ENCODE data around the gene LDLRAD3. TPM values are rescaled to one million over a fixed set of nuclear protein-coding genes. Genes with fewer than 3 reads are reported as not detected.

The LDLRAD3 gene
- total RNA-seq, 1 donor from 2014 or later = 14.9 TPM

DNA sequence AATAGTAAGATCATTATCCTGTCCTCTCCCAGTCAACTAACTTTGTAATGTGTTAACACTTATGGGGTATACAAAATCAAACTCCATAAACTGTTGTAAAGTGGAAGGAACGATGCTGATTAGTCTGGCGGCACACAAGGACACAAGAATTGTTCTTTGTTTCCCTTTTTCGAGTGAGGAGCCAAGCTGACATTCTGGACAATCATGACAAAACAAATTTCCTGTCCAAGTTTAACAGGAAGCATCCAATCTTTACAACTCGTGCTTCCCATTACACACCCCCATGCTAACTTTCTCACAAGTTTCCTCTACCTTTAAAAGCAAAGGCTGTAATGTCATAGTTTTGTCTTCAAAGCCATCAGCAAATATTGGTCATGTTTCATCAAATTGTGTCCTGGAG, 20.4 kb upstream of the LDLRAD3 start:
- no peak overlapping the region for H2AFZ ChIP-seq (ENCODE audit: low read depth, low read length)
- no peaks in the 10 kb centered on the region for H3K36me3 ChIP-seq (ENCODE audit: insufficient read depth, low read length)
- no peaks in the 10 kb centered on the region for H3K79me2 ChIP-seq (ENCODE audit: insufficient read depth, low read length)
- Mint-ChIP-seq H3K4me1 (ENCODE audit: low read depth, unreplicated experiment) (peaks cover 2% of the 10 kb centered on the region), H3K27ac (ENCODE audit: unreplicated experiment) (no peak overlapping the region), H3K9me3 (ENCODE audit: unreplicated experiment) (peaks cover 2% of the 10 kb centered on the region), H3K4me3 (ENCODE audit: unreplicated experiment) (no peak overlapping the region), H3K27me3 (ENCODE audit: low read depth, unreplicated experiment) (peaks cover 3% of the 10 kb centered on the region), H3K36me3 (ENCODE audit: low read depth, unreplicated experiment) (no peaks in the 10 kb centered on the region)
- H3K27ac ChIP-seq (ENCODE audit: low read depth, low read length) = no peak overlapping the region
- no peak overlapping the region for H3K4me2 ChIP-seq (ENCODE audit: low read length)
- H3K4me1 ChIP-seq (ENCODE audit: insufficient read depth, low read length) = peaks cover 3% of the 10 kb centered on the region
- no peak for DNase-seq (ENCODE audit: low read depth)
- H3K4me3 ChIP-seq (ENCODE audit: insufficient read depth, low read depth, low read length) = no peak overlapping the region
- no peak for TF ChIP-seq EZH2 (IDR thresholded peaks at IDR 0.05; ENCODE audit: insufficient read depth, low read length)
- TF ChIP-seq, protein P1, sequence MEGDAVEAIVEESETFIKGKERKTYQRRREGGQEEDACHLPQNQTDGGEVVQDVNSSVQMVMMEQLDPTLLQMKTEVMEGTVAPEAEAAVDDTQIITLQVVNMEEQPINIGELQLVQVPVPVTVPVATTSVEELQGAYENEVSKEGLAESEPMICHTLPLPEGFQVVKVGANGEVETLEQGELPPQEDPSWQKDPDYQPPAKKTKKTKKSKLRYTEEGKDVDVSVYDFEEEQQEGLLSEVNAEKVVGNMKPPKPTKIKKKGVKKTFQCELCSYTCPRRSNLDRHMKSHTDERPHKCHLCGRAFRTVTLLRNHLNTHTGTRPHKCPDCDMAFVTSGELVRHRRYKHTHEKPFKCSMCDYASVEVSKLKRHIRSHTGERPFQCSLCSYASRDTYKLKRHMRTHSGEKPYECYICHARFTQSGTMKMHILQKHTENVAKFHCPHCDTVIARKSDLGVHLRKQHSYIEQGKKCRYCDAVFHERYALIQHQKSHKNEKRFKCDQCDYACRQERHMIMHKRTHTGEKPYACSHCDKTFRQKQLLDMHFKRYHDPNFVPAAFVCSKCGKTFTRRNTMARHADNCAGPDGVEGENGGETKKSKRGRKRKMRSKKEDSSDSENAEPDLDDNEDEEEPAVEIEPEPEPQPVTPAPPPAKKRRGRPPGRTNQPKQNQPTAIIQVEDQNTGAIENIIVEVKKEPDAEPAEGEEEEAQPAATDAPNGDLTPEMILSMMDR (IDR thresholded peaks at IDR 0.05; ENCODE audit: insufficient read depth, low read depth, low read length) = no peak
- FAIRE-seq = no peak
- H3K9ac ChIP-seq (ENCODE audit: low read length) = no peak overlapping the region
- peaks cover 5% of the 10 kb centered on the region for H3K27me3 ChIP-seq (ENCODE audit: insufficient read depth, low read length)
- no peaks in the 10 kb centered on the region for H3K9me3 ChIP-seq (ENCODE audit: insufficient read depth, low read depth, low read length)
- no peaks in the 10 kb centered on the region for H4K20me1 ChIP-seq (ENCODE audit: insufficient read depth, low read length)

DNA sequence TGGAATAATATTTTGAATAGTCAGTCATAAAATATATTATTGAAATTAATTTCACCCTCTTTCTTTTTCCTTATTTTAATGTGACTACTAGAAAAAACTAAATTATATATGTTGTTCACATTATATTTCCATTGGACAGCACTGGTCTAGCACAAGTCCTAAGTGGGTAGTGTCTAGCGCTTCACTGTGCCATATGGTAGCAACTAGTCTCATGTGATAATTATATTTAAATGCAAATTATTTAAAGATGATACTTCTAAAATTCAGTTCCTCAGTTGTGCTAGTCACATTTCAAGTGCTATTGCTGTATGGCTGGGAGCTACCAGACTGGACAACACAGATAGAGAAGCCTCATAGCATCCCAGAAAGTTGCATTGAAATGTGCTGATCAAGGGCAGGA, 19.1 kb upstream of the LDLRAD3 start:
- peaks cover 3% of the 10 kb centered on the region for H3K4me1 ChIP-seq (ENCODE audit: insufficient read depth, low read length)
- no peak overlapping the region for H3K27ac ChIP-seq (ENCODE audit: low read depth, low read length)
- TF ChIP-seq, protein P1 (IDR thresholded peaks at IDR 0.05; ENCODE audit: insufficient read depth, low read depth, low read length) = no peak
- TF ChIP-seq EZH2 (IDR thresholded peaks at IDR 0.05; ENCODE audit: insufficient read depth, low read length) = no peak
- DNase-seq (ENCODE audit: low read depth) (no peak), FAIRE-seq (no peak)
- no peaks in the 10 kb centered on the region for H3K79me2 ChIP-seq (ENCODE audit: insufficient read depth, low read length)
- Mint-ChIP-seq H3K27me3 (ENCODE audit: low read depth, unreplicated experiment) (peaks cover 3% of the 10 kb centered on the region), H3K4me3 (ENCODE audit: unreplicated experiment) (no peak overlapping the region), H3K9me3 (ENCODE audit: unreplicated experiment) (peaks cover 2% of the 10 kb centered on the region), H3K27ac (ENCODE audit: unreplicated experiment) (no peak overlapping the region), H3K4me1 (ENCODE audit: low read depth, unreplicated experiment) (no peaks in the 10 kb centered on the region), H3K36me3 (ENCODE audit: low read depth, unreplicated experiment) (no peaks in the 10 kb centered on the region)
- no peak overlapping the region for H3K4me2 ChIP-seq (ENCODE audit: low read length)
- H4K20me1 ChIP-seq (ENCODE audit: insufficient read depth, low read length) = no peaks in the 10 kb centered on the region
- no peak overlapping the region for H2AFZ ChIP-seq (ENCODE audit: low read depth, low read length)
- no peak overlapping the region for H3K4me3 ChIP-seq (ENCODE audit: insufficient read depth, low read depth, low read length)
- peaks cover 5% of the 10 kb centered on the region for H3K27me3 ChIP-seq (ENCODE audit: insufficient read depth, low read length)
- no peak overlapping the region for H3K9ac ChIP-seq (ENCODE audit: low read length)
- H3K36me3 ChIP-seq (ENCODE audit: insufficient read depth, low read length) = no peaks in the 10 kb centered on the region
- no peaks in the 10 kb centered on the region for H3K9me3 ChIP-seq (ENCODE audit: insufficient read depth, low read depth, low read length)

DNA sequence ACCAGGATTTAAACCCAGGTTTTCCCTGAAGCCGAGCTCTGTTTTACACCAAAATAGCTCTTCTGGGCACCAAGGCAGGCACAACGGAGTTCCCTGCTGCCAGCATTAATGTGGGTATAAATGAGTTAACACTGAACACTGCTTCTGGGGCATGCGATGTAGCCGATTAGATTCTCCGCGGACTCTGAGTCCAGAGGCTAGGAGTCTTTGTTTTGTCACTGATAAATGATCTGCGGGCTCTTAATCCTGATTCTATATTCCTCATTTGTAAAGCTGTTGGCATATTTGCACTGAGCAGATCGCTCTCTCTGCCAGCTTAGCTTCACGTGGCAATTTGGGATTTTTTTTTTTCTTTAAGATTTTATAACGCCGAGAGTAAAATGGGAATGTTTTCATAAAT, 16.8 kb upstream of the LDLRAD3 start:
- Histone ChIP-seq H2AFZ (ENCODE audit: low read depth, low read length) (no peak overlapping the region), H4K20me1 (ENCODE audit: insufficient read depth, low read length) (no peaks in the 10 kb centered on the region), H3K27me3 (ENCODE audit: insufficient read depth, low read length) (no peaks in the 10 kb centered on the region), H3K4me2 (ENCODE audit: low read length) (peak overlapping the region; percentile 50), H3K9ac (ENCODE audit: low read length) (no peak overlapping the region), H3K27ac (ENCODE audit: low read depth, low read length) (no peak overlapping the region), H3K4me3 (ENCODE audit: insufficient read depth, low read depth, low read length) (no peak overlapping the region), H3K36me3 (ENCODE audit: insufficient read depth, low read length) (no peaks in the 10 kb centered on the region), H3K9me3 (ENCODE audit: insufficient read depth, low read depth, low read length) (peaks cover 1% of the 10 kb centered on the region), H3K79me2 (ENCODE audit: insufficient read depth, low read length) (no peaks in the 10 kb centered on the region), H3K4me1 (ENCODE audit: insufficient read depth, low read length) (peaks cover 3% of the 10 kb centered on the region)
- Mint-ChIP-seq H3K27ac (ENCODE audit: unreplicated experiment) (peak overlapping the region; percentile 47), H3K9me3 (ENCODE audit: unreplicated experiment) (peaks cover under 1% of the 10 kb centered on the region), H3K36me3 (ENCODE audit: low read depth, unreplicated experiment) (no peaks in the 10 kb centered on the region), H3K4me3 (ENCODE audit: unreplicated experiment) (no peak overlapping the region), H3K27me3 (ENCODE audit: low read depth, unreplicated experiment) (peaks cover 3% of the 10 kb centered on the region), H3K4me1 (ENCODE audit: low read depth, unreplicated experiment) (no peaks in the 10 kb centered on the region)
- TF ChIP-seq EZH2 (IDR thresholded peaks at IDR 0.05; ENCODE audit: insufficient read depth, low read length) = no peak
- TF ChIP-seq, protein P1 (IDR thresholded peaks at IDR 0.05; ENCODE audit: insufficient read depth, low read depth, low read length) = no peak
- FAIRE-seq (no peak), DNase-seq (ENCODE audit: low read depth) (no peak)
